Measurements from ENCODE around the gene TNXB. TPM values are rescaled to one million over a fixed set of nuclear protein-coding genes. Genes with fewer than 3 reads are reported as not detected.
"Not testable (repeated sequence)": the region's sequence is repeated elsewhere in the genome, so short reads cannot be mapped to it uniquely, and the experiment has no call there.

TNXB gene
- total RNA-seq, 1 experiment from 2014 or later = 3.0 TPM

DNA sequence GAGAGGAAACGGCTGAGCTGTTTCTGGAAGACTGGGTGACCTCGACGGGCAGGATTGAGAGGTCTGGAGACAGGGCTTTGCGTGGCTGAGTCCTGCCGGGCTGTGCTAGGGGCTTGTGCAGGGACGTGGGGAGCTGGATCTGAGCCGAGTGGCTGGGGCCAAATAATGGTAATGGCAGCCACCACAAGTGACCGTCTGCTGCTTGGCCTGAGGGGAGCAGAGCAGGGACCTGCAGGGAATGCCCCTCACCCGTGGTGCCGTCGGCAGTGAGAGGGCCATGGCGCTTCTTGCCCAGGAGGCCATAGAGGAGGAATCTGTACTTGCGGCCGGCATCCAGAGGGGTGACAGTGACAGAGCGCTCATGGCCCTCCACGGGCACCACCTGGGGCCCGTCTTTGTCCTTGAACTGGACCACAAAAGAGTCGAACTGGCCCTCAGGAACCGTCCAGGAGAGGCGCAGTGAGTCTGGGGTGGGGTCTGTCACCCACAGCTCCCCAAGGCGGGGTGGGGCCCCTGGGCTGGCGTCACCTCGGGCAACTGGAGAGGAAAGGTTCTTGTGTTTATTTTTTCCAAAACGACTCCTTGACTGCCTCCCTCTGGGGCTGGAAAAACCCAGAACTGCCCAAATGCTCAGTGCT, 39.1 kb downstream of the TNXB start:
- TF ChIP-seq, protein P1, sequence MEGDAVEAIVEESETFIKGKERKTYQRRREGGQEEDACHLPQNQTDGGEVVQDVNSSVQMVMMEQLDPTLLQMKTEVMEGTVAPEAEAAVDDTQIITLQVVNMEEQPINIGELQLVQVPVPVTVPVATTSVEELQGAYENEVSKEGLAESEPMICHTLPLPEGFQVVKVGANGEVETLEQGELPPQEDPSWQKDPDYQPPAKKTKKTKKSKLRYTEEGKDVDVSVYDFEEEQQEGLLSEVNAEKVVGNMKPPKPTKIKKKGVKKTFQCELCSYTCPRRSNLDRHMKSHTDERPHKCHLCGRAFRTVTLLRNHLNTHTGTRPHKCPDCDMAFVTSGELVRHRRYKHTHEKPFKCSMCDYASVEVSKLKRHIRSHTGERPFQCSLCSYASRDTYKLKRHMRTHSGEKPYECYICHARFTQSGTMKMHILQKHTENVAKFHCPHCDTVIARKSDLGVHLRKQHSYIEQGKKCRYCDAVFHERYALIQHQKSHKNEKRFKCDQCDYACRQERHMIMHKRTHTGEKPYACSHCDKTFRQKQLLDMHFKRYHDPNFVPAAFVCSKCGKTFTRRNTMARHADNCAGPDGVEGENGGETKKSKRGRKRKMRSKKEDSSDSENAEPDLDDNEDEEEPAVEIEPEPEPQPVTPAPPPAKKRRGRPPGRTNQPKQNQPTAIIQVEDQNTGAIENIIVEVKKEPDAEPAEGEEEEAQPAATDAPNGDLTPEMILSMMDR (IDR thresholded peaks at IDR 0.05; ENCODE audit: unreplicated experiment) = no peak
- Mint-ChIP-seq H3K9me3 (ENCODE audit: unreplicated experiment) (no peaks in the 10 kb centered on the region), H3K4me3 (ENCODE audit: unreplicated experiment) (no peak overlapping the region), H3K4me1 (ENCODE audit: insufficient read depth, unreplicated experiment) (no peaks in the 10 kb centered on the region), H3K27ac (ENCODE audit: low read depth, unreplicated experiment) (no peak overlapping the region), H3K27me3 (ENCODE audit: insufficient read depth, unreplicated experiment) (peaks cover 7% of the 10 kb centered on the region), H3K36me3 (ENCODE audit: insufficient read depth, unreplicated experiment) (peaks cover 6% of the 10 kb centered on the region)
- POLR2A ChIA-PET = no interaction called here
- no TSS peak for BruUV-seq (replicated peaks)
- DNase-seq (ENCODE audit: unreplicated experiment) = no peak
- CTCF ChIA-PET = interaction anchor here (0.5 to 1.7 kb wide), 7 partner anchors 14 to 883 kb away, joined by 3 to 5 read pairs (median 3); no protein-coding TSS in a partner anchor
- intact Hi-C loops (cut with micrococcal nuclease) = no loop called here

DNA sequence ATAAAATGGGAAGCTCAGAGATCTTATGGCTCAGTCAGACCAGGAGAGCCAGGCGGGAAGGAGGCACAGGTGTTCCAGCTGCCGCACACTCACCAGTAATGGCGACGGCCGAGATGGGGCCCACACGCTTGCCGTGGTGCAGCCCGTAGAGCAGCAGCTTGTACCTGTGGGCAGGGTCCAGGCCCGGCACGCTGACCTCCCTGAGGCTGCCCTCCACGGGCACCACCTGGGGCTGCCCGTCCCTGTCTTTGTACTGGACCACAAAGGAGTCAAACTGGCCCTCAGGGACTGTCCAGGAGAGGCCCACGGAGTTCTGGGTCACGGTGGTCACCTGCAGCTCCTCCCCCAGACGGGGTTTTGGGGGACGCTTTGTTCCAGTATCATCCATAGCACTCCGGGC, 39.7 kb downstream of the TNXB start:
- Mint-ChIP-seq H3K36me3 (ENCODE audit: insufficient read depth, unreplicated experiment) (peaks cover 6% of the 10 kb centered on the region), H3K27me3 (ENCODE audit: insufficient read depth, unreplicated experiment) (peaks cover 7% of the 10 kb centered on the region), H3K27ac (ENCODE audit: low read depth, unreplicated experiment) (no peak overlapping the region), H3K4me3 (ENCODE audit: unreplicated experiment) (no peak overlapping the region), H3K4me1 (ENCODE audit: insufficient read depth, unreplicated experiment) (no peaks in the 10 kb centered on the region), H3K9me3 (ENCODE audit: unreplicated experiment) (no peaks in the 10 kb centered on the region)
- TF ChIP-seq, protein P1 (IDR thresholded peaks at IDR 0.05; ENCODE audit: unreplicated experiment) = no peak
- no peak for DNase-seq (ENCODE audit: unreplicated experiment)
- ChIA-PET CTCF (interaction anchor here (0.7 to 1.7 kb wide), 4 partner anchors 15 to 180 kb away, joined by 3 to 5 read pairs (median 3); no protein-coding TSS in a partner anchor), POLR2A (no interaction called here)
- intact Hi-C loops (cut with micrococcal nuclease) = no loop called here
- BruUV-seq (replicated peaks) = no TSS peak

DNA sequence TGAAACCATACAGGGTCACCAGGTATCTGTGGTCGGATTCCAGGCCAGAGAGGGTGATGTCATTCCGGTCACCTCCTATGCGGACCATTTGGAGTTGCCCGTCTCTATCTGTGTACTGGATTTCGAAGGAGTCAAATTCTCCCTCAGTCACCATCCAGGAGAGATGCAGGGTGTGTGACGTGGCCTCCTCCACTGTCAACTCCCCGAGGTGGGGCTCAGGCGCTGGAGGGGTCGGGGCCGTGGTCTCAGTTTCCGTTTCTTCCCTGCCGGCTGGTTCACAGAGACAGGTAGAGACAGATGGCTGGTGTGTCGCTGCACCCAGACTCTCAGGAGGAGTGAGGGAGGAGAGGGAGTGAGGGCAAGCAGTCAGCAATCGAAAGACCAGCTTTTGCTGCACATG, 40.3 kb downstream of the TNXB start:
- H3K27me3 Mint-ChIP-seq (ENCODE audit: insufficient read depth, unreplicated experiment) = peaks cover 7% of the 10 kb centered on the region
- no peaks in the 10 kb centered on the region for H3K4me1 Mint-ChIP-seq (ENCODE audit: insufficient read depth, unreplicated experiment)

DNA sequence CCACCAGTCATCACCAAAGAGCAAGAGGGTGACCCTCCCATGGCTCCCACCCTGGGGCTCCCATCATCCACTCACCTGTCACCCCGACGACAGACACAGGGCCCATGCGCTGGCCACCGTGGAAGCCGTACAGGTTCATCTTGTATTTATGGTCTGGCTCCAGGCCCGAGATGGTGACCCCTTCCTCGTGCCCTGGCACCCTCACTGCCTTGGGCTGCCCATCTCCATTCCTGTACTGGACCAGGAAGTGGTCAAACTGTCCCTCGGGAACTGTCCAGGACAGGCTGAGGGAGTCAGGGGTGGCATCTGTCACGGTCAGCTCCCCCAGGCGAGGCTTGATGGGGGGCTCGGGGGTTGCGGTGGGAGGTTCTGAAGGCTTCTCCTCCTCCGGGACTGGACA, 40.8 kb downstream of the TNXB start:
- H3K9me3 Mint-ChIP-seq (ENCODE audit: unreplicated experiment); H3K4me1 Mint-ChIP-seq (ENCODE audit: insufficient read depth, unreplicated experiment); H3K27ac Mint-ChIP-seq (ENCODE audit: low read depth, unreplicated experiment); H3K27me3 Mint-ChIP-seq (ENCODE audit: insufficient read depth, unreplicated experiment); H3K36me3 Mint-ChIP-seq (ENCODE audit: insufficient read depth, unreplicated experiment); BruUV-seq (replicated peaks); H3K4me3 Mint-ChIP-seq (ENCODE audit: unreplicated experiment); POLR2A ChIA-PET; CTCF ChIA-PET; intact Hi-C loops (cut with micrococcal nuclease); DNase-seq (ENCODE audit: unreplicated experiment): not testable (repeated sequence)

More for the DNA sequence above, 40.3 kb downstream of the TNXB start:
- ChIA-PET POLR2A (no interaction called here), CTCF (no interaction called here)
- Mint-ChIP-seq H3K36me3 (ENCODE audit: insufficient read depth, unreplicated experiment) (peaks cover 6% of the 10 kb centered on the region), H3K4me3 (ENCODE audit: unreplicated experiment) (no peak overlapping the region), H3K27ac (ENCODE audit: low read depth, unreplicated experiment) (no peak overlapping the region), H3K9me3 (ENCODE audit: unreplicated experiment) (no peaks in the 10 kb centered on the region)
- TF ChIP-seq, protein P1 (IDR thresholded peaks at IDR 0.05; ENCODE audit: unreplicated experiment) = no peak
- no peak for DNase-seq (ENCODE audit: unreplicated experiment)
- BruUV-seq (replicated peaks) = no TSS peak
- intact Hi-C loops (cut with micrococcal nuclease) = no loop called here

DNA sequence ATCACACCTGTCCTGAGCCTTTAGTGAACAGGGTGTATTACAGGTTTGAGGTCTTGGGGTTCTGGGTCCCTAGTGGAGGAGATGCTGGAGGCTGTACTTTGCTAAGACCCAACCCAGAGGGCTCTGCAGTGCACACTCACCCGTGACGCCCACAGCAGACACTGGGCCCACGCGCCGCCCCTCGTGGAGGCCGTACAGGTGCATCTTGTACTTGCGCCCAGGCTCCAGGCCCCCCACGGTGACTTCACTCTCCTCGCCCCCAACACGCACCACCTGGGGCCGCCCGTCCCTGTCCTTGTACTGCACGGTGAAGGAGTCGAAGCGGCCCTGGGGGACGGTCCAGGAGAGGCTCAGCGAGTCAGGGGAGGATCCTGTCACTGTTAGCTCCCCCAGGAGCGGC, 41.6 kb downstream of the TNXB start:
- CTCF ChIA-PET; H3K9me3 Mint-ChIP-seq (ENCODE audit: unreplicated experiment); BruUV-seq (replicated peaks); intact Hi-C loops (cut with micrococcal nuclease); H3K27ac Mint-ChIP-seq (ENCODE audit: low read depth, unreplicated experiment); H3K4me3 Mint-ChIP-seq (ENCODE audit: unreplicated experiment); H3K4me1 Mint-ChIP-seq (ENCODE audit: insufficient read depth, unreplicated experiment); POLR2A ChIA-PET; H3K27me3 Mint-ChIP-seq (ENCODE audit: insufficient read depth, unreplicated experiment); H3K36me3 Mint-ChIP-seq (ENCODE audit: insufficient read depth, unreplicated experiment); DNase-seq (ENCODE audit: unreplicated experiment): not testable (repeated sequence)
